GM10847 (cell line): Measurements from ENCODE around the gene TMEM151B.

Source experiments
- POLR2A ChIP-seq: IDR thresholded peaks from 2 replicates; pipeline ENCODE4 v1.6.1; 2011; ENCODE audit not compliant: insufficient read length; ENCODE audit errors: extremely low read depth

The TMEM151B gene

GRCh38 chr6:44310241-44310640 lies 40.0 kb downstream of the TMEM151B start:
- no peak for TF ChIP-seq POLR2A

DNA sequence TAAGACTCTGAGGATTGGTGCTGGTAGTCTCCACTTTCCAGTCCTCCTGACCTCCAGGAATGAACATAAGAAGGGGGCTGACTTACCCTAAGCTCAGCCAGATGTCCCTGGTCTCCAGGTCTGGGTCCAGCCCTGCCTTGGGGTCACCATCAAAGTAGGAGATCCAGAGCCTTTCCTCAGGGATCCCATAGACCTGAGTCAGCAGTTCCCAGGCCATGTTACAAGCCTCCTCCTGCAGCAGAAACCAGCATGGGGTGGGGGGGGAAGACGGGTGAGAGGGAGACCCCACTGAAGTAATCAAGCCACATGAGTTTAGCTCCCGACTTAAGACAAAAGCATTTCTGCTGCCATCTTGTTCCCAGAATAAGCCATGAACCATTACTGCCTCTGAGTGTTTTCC lies 41.1 kb downstream of the TMEM151B start:
- no peak for TF ChIP-seq POLR2A

GRCh38 chr6:44311767-44312166 lies 41.5 kb downstream of the TMEM151B start:
- no peak for TF ChIP-seq POLR2A

GRCh38 chr6:44312901-44313788 lies 42.9 kb downstream of the TMEM151B start, which contains the start of gene AARS2:
Gene AARS2 (minus strand): TSS chr6:44313347. CDS start chr6:44313323, 24 bp downstream.
- TF ChIP-seq POLR2A: peak; percentile 94

DNA sequence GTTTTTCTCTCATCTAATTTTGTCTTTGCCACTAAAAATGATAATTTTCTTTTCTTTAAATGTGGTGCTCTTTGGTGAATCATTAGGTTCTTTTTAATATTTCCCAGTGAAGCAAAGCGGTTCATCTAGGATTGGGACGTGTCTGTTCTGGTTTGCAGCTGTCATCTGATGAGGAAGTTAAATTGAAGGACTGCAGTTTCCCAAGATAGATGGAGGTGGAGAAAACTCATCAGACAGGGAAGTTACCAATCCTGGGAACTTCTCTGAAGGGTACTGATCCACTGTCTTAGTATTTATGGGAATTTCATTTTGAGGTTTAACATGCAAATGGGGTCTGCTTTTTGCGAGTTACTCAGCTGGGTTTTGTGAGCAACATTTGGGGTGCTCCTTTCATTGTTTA lies 45.3 kb downstream of the TMEM151B start:
- TF ChIP-seq POLR2A: no peak

DNA sequence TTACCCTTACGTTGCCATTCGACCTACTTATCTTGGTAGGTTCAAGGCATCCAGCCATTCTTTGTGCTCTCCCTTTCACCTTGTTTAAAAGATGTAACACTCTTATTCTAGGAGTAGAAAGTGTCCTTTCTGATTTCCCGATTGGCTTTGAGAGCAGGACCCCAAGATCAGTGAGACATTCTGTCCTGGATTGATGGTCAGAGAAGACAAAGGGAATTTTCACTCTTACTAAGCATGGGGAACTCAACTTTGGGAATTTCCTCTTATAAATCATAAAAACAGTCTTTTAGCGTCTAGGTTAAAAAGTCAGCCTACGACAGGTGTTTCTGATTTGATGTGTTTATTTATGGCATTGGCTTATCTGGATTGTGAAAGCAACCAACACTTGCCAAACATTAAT lies 45.7 kb downstream of the TMEM151B start:
- TF ChIP-seq POLR2A: no peak

- no peak for TF ChIP-seq POLR2A
These were observed 46.2 kb downstream of the TMEM151B start for GRCh38 chr6:44316481-44316880.

DNA sequence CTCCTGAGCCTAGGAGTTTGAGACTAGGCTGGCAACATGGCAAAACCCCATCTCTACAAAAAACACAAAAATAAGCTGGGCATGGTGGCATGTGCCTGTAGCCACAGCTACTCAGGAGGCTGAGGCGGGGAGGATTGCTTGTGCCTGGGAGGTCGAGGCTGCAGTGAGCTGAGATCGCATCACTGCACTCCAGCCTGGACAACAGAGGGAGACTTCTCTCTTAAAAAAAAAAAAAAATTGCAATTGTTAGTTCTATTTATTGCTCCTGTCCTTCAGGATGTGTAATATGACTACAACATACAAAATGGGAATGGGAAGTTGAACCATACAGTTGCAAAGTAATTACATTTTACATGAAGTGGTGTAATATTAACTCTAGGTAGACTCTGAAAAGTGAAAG lies 51.0 kb downstream of the TMEM151B start:
- TF ChIP-seq POLR2A: no peak

GRCh38 chr6:44327096-44327495 lies 56.8 kb downstream of the TMEM151B start:
- TF ChIP-seq POLR2A: no peak

- TF ChIP-seq POLR2A: no peak
These were observed 57.5 kb downstream of the TMEM151B start for GRCh38 chr6:44327760-44328159.

- TF ChIP-seq POLR2A: no peak
These were observed 59.6 kb downstream of the TMEM151B start for GRCh38 chr6:44329858-44330257.

DNA sequence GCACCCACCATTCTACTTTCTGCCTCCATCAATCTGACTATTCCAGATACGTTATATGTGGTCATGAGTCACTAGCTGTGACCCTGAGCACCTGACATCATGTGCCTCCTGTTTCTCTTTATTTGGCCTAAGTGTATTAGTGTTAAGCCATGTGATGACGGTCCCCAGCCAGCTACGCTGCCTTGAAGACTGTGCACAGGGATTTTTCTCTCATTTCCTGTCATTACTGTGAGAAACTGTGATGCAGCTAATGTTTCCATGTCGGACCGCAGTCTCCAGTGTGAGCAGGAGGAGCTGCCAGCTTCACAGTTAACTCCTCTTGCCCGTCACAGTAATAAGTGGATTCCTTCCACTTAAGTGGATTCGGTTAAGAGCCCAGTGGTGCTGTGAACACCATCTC lies 62.3 kb downstream of the TMEM151B start:
- no peak for TF ChIP-seq POLR2A

DNA sequence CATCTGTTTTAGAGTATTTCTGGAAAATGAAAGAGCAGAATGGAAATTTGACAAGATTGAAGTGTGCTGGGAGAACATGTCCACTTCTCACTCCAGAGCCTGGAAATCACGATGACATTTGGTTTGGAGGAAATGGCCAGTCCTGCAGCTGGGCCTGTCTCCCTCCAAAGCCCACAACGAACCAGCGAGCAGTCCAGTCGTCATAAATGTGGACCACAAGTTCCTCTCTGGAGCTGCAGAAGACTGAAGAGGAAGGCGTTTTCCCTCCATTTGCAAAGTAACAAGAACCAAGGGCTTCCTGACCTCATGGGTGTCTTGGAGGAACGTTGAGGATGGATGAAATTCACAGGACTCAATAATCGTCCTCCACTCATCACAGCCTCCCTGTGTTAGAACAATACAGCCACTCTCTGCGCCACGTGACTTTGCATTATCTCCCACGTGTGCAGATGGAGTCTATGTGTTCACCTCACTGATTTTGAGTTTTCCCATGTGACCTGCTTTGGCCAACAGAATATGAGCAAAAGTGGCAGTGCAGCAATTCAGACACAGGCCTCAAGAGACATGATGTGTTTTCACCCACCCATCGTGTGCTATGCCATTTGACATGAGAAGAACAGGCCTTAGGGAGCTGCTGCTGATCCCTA lies 63.1 kb downstream of the TMEM151B start:
- no peak for TF ChIP-seq POLR2A

GRCh38 chr6:44333942-44334341 lies 63.7 kb downstream of the TMEM151B start:
- TF ChIP-seq POLR2A: no peak

DNA sequence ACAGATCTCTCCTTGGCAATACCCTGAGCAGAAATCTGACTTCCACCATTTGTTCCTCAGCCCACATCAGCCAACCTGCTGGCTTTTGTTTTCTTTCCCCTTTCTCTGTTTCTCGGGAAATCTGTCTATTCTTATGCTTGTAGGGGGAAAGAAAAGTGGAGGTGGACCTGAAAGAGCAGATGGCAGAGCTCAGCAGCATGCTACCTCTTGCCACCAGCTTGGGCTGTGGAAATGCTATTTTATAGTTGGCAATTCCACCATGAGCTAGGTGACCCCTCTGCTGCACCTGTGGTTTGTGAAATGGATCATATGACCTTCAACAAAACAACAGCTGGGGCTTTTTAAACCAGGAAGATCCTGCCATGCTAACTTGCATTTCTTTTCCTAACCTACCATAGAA lies 65.4 kb downstream of the TMEM151B start:
- TF ChIP-seq POLR2A: no peak

DNA sequence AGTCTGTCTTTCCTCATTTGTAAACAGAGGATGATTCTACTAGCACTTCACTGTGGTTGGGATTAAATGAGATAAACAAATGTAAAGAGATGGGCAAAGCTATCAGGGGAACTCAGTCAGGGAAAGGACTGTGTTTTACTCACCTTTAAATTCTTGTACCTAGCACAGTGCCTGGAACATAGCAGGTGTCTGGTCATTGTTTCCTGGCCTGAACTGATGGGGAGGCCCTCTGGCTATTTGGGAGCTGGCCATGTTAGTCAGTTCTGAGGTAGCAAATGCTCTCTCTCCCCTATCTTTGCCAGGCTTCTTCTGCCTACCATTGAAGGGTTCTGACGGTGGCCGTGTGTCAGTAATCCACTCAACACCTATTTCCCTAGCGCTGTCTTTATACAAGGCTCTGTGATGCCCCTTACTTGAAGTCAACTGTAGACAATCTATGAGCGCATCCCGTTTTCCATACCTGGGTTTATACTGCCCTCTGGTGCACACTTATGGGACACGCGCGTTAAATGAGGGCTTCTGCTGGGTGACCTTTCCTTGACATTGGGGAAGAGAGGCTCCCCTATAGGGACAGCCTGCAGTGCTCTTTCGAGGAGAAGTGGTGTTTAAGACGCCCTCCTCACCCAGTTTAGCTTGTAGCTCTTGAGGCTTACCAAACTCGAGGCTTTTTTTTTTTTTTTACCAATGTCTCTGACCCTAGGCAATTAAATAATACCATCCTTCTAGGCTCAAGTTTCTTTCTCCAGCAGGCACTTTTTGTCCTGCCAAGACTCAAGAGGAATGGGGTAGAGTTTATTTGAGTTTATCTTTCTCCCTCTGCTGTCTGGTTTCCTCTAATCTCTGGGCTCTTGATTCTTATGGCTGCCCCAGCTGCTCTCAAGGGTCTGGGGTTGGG lies 68.2 kb downstream of the TMEM151B start:
- no peak for TF ChIP-seq POLR2A

DNA sequence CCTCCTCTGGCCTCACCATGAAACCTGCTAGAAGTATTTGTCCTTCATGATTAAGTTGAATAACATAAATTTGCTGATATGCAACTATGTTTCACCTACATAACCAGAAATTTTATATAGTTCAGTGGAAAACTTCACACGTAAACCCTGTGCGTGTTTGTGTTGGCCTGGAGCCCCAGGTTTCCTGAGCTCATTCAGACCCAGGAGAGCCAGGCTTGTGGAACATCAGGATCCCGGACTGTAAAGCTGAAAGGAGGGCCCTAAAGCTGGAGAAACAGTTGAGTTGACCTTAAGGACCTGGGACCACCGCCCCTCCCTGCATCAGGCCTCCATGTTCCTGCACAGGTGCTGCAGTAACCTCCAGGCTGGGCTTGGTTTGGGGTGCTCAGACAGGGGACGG lies 69.1 kb downstream of the TMEM151B start:
- no peak for TF ChIP-seq POLR2A
